Measurements from ENCODE around the gene TMEM270. TPM values are rescaled to one million over a fixed set of nuclear protein-coding genes. Genes with fewer than 3 reads are reported as not detected.

Gene TMEM270
- polyA plus RNA-seq, 2 donors = not detected

GRCh38 chr7:73892003-73892999 lies 31.3 kb downstream of the TMEM270 start:
- WGBS, 2 donors = 52 to 54% methylated on average over 11 of the region's 11 CpGs
- H3K4me3 ChIP-seq (ENCODE audit: low read depth in 1 of 2, low read length in 2 of 2) = no peak overlapping the region
- H3K36me3 ChIP-seq (ENCODE audit: control insufficient read depth in 2 of 2, insufficient read depth in 2 of 2, low read length in 1 of 2) = no peaks in the 10 kb centered on the region
- peak overlapping the region; percentile 29 to 48 for H3K27ac ChIP-seq (ENCODE audit: low read depth in 2 of 2, low read length in 1 of 2)
- no peaks in the 10 kb centered on the region for H3K27me3 ChIP-seq (ENCODE audit: control insufficient read depth in 1 of 2, insufficient read depth in 2 of 2, low read length in 2 of 2)
- H3K4me1 ChIP-seq (ENCODE audit: control insufficient read depth in 2 of 2, insufficient read depth in 2 of 2, low read length in 1 of 2) = peaks cover 12 to 13% of the 10 kb centered on the region in 2 donors
- H3K9me3 ChIP-seq (ENCODE audit: control insufficient read depth in 2 of 2, insufficient read depth in 1 of 2, low read depth in 1 of 2, low read length in 1 of 2) = no peaks in the 10 kb centered on the region

DNA sequence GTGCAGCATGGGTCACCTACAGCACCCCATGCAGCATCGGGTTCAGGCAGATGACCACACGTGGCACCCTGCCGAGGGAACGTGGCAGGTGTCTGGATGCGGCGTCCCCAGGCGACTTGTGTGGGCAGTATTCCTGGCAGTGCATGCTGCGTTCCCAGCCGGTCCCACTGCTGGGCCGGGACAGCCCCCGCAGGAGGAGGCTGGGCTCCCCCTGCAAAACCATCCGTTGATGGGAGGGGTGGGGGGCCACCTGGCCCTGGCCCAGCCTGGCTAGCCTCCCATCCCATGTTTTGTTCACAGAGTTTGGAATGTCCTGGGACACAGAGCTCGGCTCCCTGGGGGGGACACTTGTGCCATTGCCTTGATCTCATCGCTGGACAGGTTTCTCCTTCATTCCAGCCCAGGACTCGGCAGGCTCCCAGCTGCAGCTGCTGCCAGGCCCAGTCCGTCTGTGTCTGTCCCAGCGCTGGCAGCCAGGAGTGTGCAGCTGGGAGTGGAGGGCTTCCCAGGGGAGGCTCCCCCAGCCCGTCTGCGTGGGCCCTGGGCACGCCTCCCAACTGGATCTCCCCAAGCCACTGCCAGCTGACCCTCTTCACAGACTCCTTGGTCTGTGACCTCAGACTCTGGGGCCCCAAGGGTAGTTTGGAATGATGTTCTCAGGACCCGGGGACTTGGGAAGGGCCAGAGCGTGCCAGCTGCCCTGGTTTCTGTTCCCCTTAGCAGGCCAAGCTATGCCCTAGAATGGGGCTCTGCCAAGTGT lies 32.6 kb downstream of the TMEM270 start:
- Histone ChIP-seq H3K27me3 (ENCODE audit: control insufficient read depth in 1 of 2, insufficient read depth in 2 of 2, low read length in 2 of 2) (no peaks in the 10 kb centered on the region), H3K36me3 (ENCODE audit: control insufficient read depth in 2 of 2, insufficient read depth in 2 of 2, low read length in 1 of 2) (no peaks in the 10 kb centered on the region), H3K4me3 (ENCODE audit: low read depth in 1 of 2, low read length in 2 of 2) (no peak overlapping the region), H3K9me3 (ENCODE audit: control insufficient read depth in 2 of 2, insufficient read depth in 1 of 2, low read depth in 1 of 2, low read length in 1 of 2) (no peaks in the 10 kb centered on the region), H3K27ac (ENCODE audit: low read depth in 2 of 2, low read length in 1 of 2) (peak overlapping the region; percentile 1 to 48), H3K4me1 (ENCODE audit: control insufficient read depth in 2 of 2, insufficient read depth in 2 of 2, low read length in 1 of 2) (peaks cover 12 to 13% of the 10 kb centered on the region in 2 donors)
- 33 to 37% methylated on average over 22 of the region's 22 CpGs for WGBS, 2 donors

GRCh38 chr7:73894166-73894565 lies 33.2 kb downstream of the TMEM270 start:
- Histone ChIP-seq H3K27me3 (ENCODE audit: control insufficient read depth in 1 of 2, insufficient read depth in 2 of 2, low read length in 2 of 2) (no peaks in the 10 kb centered on the region), H3K9me3 (ENCODE audit: control insufficient read depth in 2 of 2, insufficient read depth in 1 of 2, low read depth in 1 of 2, low read length in 1 of 2) (no peaks in the 10 kb centered on the region), H3K4me1 (ENCODE audit: control insufficient read depth in 2 of 2, insufficient read depth in 2 of 2, low read length in 1 of 2) (peaks cover 12 to 13% of the 10 kb centered on the region in 2 donors), H3K4me3 (ENCODE audit: low read depth in 1 of 2, low read length in 2 of 2) (no peak overlapping the region), H3K36me3 (ENCODE audit: control insufficient read depth in 2 of 2, insufficient read depth in 2 of 2, low read length in 1 of 2) (no peaks in the 10 kb centered on the region), H3K27ac (ENCODE audit: low read depth in 2 of 2, low read length in 1 of 2) (peak overlapping the region; percentile 22 to 57)
- WGBS, 2 donors = 83 to 86% methylated on average over 6 of the region's 6 CpGs

DNA sequence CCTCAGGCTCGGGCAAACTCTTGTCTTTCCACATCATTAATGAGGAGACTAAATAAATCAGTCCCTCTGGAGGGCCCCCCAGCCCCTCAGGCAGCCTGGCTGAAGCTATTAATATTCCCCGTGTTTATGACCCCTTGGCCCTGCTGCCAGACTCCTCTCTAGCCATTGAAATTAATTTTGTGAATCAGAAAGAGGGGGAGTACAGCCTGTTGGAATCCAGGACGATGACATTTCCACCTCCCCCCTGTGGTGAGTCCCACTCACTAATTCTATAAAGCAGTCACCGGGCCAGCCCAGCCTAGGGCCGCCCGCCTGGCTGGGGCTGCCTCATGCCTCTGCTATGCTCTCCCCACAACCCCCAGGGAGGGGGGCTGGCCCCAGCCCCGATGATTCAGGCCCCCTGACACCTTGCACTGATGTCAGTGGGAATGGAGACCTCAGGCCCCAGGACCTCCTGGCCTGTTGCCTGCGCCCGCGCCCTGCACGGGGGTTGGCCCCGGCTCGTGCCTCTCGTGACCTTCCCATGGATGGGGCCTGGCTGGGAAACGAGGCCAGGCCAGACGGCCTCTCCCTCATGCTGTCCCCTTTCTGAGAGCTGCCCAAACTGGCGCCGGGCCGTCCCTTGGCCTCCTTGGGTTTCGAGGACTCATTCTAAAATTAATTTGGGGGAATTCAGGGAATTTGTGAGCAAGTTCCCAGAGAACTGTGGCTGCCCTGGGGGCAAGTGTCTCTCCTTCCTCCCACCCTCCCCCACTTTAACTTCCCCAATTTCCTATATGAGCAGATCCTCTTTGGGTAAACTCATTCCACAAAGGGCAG lies 34.0 kb downstream of the TMEM270 start:
- H3K4me1 ChIP-seq (ENCODE audit: control insufficient read depth in 2 of 2, insufficient read depth in 2 of 2, low read length in 1 of 2) = peaks cover 9 to 13% of the 10 kb centered on the region in 2 donors
- peak overlapping the region; percentile 43 to 57 for H3K27ac ChIP-seq (ENCODE audit: low read depth in 2 of 2, low read length in 1 of 2)
- H3K4me3 ChIP-seq (ENCODE audit: low read depth in 1 of 2, low read length in 2 of 2) = no peak overlapping the region
- H3K36me3 ChIP-seq (ENCODE audit: control insufficient read depth in 2 of 2, insufficient read depth in 2 of 2, low read length in 1 of 2) = no peaks in the 10 kb centered on the region
- no peaks in the 10 kb centered on the region for H3K27me3 ChIP-seq (ENCODE audit: control insufficient read depth in 1 of 2, insufficient read depth in 2 of 2, low read length in 2 of 2)
- WGBS, 2 donors = 62 to 75% methylated on average over 20 of the region's 20 CpGs
- H3K9me3 ChIP-seq (ENCODE audit: control insufficient read depth in 2 of 2, insufficient read depth in 1 of 2, low read depth in 1 of 2, low read length in 1 of 2) = no peaks in the 10 kb centered on the region

DNA sequence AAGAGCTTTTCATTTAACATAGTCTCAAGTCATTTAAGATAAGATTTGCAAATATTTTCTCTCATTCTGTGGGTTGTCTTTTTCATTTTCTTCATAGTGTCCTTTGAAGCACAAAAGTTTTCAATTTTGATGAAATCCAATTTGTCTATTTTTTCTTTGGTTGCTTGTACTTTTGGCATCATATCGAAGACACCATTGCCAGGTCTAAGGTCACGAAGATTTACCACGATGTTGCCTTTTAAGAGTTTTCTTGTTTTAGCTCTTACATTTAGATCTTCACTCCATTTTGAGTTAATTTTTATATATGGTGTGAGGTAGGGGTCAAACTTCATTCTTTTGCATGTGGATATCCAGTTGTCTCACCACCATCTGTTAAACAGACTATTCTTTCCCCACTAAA lies 34.7 kb downstream of the TMEM270 start:
- no peak overlapping the region for H3K4me3 ChIP-seq (ENCODE audit: low read depth in 1 of 2, low read length in 2 of 2)
- peaks cover 0 to under 1% of the 10 kb centered on the region in 2 donors for H3K9me3 ChIP-seq (ENCODE audit: control insufficient read depth in 2 of 2, insufficient read depth in 1 of 2, low read depth in 1 of 2, low read length in 1 of 2)
- no peaks in the 10 kb centered on the region for H3K27me3 ChIP-seq (ENCODE audit: control insufficient read depth in 1 of 2, insufficient read depth in 2 of 2, low read length in 2 of 2)
- no peaks in the 10 kb centered on the region for H3K36me3 ChIP-seq (ENCODE audit: control insufficient read depth in 2 of 2, insufficient read depth in 2 of 2, low read length in 1 of 2)
- H3K4me1 ChIP-seq (ENCODE audit: control insufficient read depth in 2 of 2, insufficient read depth in 2 of 2, low read length in 1 of 2) = peaks cover 6 to 11% of the 10 kb centered on the region in 2 donors
- no peak overlapping the region for H3K27ac ChIP-seq (ENCODE audit: low read depth in 2 of 2, low read length in 1 of 2)
- WGBS, 2 donors = 84 to 85% methylated on average over 3 of the region's 3 CpGs

- Histone ChIP-seq H3K4me3 (ENCODE audit: low read depth in 1 of 2, low read length in 2 of 2) (no peak overlapping the region), H3K4me1 (ENCODE audit: control insufficient read depth in 2 of 2, insufficient read depth in 2 of 2, low read length in 1 of 2) (peaks cover 6 to 11% of the 10 kb centered on the region in 2 donors), H3K27me3 (ENCODE audit: control insufficient read depth in 1 of 2, insufficient read depth in 2 of 2, low read length in 2 of 2) (no peaks in the 10 kb centered on the region), H3K27ac (ENCODE audit: low read depth in 2 of 2, low read length in 1 of 2) (no peak overlapping the region), H3K36me3 (ENCODE audit: control insufficient read depth in 2 of 2, insufficient read depth in 2 of 2, low read length in 1 of 2) (no peaks in the 10 kb centered on the region), H3K9me3 (ENCODE audit: control insufficient read depth in 2 of 2, insufficient read depth in 1 of 2, low read depth in 1 of 2, low read length in 1 of 2) (peaks cover 0 to 2% of the 10 kb centered on the region in 2 donors)
- WGBS, 2 donors = 38 to 61% methylated on average over 1 of the region's 1 CpG
Observed at GRCh38 chr7:73896454-73896853, 35.5 kb downstream of the TMEM270 start.

DNA sequence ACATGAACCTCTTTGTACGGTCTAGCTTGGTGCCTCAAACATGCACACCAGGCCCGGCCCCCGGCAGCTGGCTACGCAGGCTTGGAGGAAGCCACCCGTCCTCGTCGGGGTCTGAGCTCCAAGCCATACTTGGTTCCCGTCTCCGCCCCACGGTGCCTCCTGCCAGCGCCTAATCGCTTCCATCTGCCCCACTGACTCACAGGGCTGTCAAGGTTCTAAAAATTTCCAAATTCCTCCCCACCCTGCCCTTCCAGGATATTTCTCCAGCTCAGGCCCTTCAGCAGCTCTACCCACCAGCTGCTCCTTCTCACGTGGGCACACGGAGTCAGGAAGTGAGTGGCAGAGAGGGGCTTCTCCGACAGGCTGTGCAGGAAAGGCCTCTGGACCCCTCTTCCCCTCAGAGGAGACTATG lies 38.8 kb downstream of the TMEM270 start:
- WGBS, 2 donors = 33 to 48% methylated on average over 15 of the region's 15 CpGs

GRCh38 chr7:73900286-73900685 lies 39.3 kb downstream of the TMEM270 start:
- 41 to 50% methylated on average over 5 of the region's 5 CpGs for whole genome bisulfite sequencing, 2 donors
- H3K4me1 ChIP-seq (ENCODE audit: control insufficient read depth in 2 of 2, insufficient read depth in 2 of 2, low read length in 1 of 2) = peaks cover 0 to 4% of the 10 kb centered on the region in 2 donors
- H3K36me3 ChIP-seq (ENCODE audit: control insufficient read depth in 2 of 2, insufficient read depth in 2 of 2, low read length in 1 of 2) = no peaks in the 10 kb centered on the region
- peaks cover 0 to 2% of the 10 kb centered on the region in 2 donors for H3K9me3 ChIP-seq (ENCODE audit: control insufficient read depth in 2 of 2, insufficient read depth in 1 of 2, low read depth in 1 of 2, low read length in 1 of 2)
- H3K4me3 ChIP-seq (ENCODE audit: low read depth in 1 of 2, low read length in 2 of 2) = no peak overlapping the region
- peak overlapping the region; percentile 34 to 50 for H3K27ac ChIP-seq (ENCODE audit: low read depth in 2 of 2, low read length in 1 of 2)
- H3K27me3 ChIP-seq (ENCODE audit: control insufficient read depth in 1 of 2, insufficient read depth in 2 of 2, low read length in 2 of 2) = no peaks in the 10 kb centered on the region

More for the DNA sequence above, 38.8 kb downstream of the TMEM270 start:
- Histone ChIP-seq H3K36me3 (ENCODE audit: control insufficient read depth in 2 of 2, insufficient read depth in 2 of 2, low read length in 1 of 2) (no peaks in the 10 kb centered on the region), H3K27ac (ENCODE audit: low read depth in 2 of 2, low read length in 1 of 2) (peak overlapping the region; percentile 34 to 50), H3K4me1 (ENCODE audit: control insufficient read depth in 2 of 2, insufficient read depth in 2 of 2, low read length in 1 of 2) (peaks cover 0 to 4% of the 10 kb centered on the region in 2 donors), H3K27me3 (ENCODE audit: control insufficient read depth in 1 of 2, insufficient read depth in 2 of 2, low read length in 2 of 2) (no peaks in the 10 kb centered on the region), H3K9me3 (ENCODE audit: control insufficient read depth in 2 of 2, insufficient read depth in 1 of 2, low read depth in 1 of 2, low read length in 1 of 2) (peaks cover 0 to 2% of the 10 kb centered on the region in 2 donors), H3K4me3 (ENCODE audit: low read depth in 1 of 2, low read length in 2 of 2) (no peak overlapping the region)
